Pancreas (tissue), 10 donors: Measurements from ENCODE around the gene NABP1. TPM values are rescaled to one million over a fixed set of nuclear protein-coding genes. Genes with fewer than 3 reads are reported as not detected.

Experiments
- ATAC-seq, 4 donors: fragments of 200-7000 bp; cut with Tn5 transposase; one replicate each; pipeline versions ENCODE4 v1.8.0 to v1.9.1; 2020; ENCODE audit warnings: mild to moderate bottlenecking in 4 of 4, moderate library complexity in 4 of 4
- DNase-seq, 6 donors: peaks; one replicate each; pipeline ENCODE4 v3.0.0-alpha.2; 2020
- FAIRE-seq: peaks from 2 replicates; lab custom pipeline; 2012; peaks lifted over from hg19 to GRCh38; lab: Jason Lieb, UNC
- H3K27ac ChIP-seq, 4 donors: fragments of 200-600 bp; sonication (generic); 1 replicate in 3 of 4; 2 replicates in 1 of 4; pipeline versions ENCODE4 v1.5.0 to v1.8.0; 2020
- H3K27me3 ChIP-seq, 4 donors: fragments of 200-600 bp; one replicate each; pipeline ENCODE4 v1.8.0; 2021
- H3K36me3 ChIP-seq, 3 donors: fragments of 200-600 bp; sonication (generic) in 1 of 3; one replicate each; pipeline versions ENCODE4 v1.5.0 to v1.8.0; 2020 to 2021
- H3K4me1 ChIP-seq, 3 donors: fragments of 200-600 bp; one replicate each; pipeline ENCODE4 v1.8.0; 2021
- H3K4me3 ChIP-seq, 4 donors: fragments of 200-600 bp; sonication (generic) in 2 of 4; one replicate each; pipeline versions ENCODE4 v1.5.0 to v1.8.0; 2020 to 2021
- H3K9me3 ChIP-seq, 4 donors: fragments of 200-600 bp; one replicate each; pipeline ENCODE4 v1.8.0; 2021
- WGBS, 2 donors: extraction: QIAGEN DNeasy Blood & Tissue Kit; methylation state at CpG; one replicate each; pipeline ENCODE4 v1.1.7; 2013; 5-methylcytosine and 5-hydroxymethylcytosine counted together
- intact Hi-C, 3 donors: fragments of 100-400 bp; cut with DNase I; formaldehyde crosslinking; loops; one replicate each; pipeline versions ENCODE4 v1.11.1 to v1.14.2; 2022
- polyA plus RNA-seq, 2 donors: library from polyadenylated mRNA; stranded (reverse); fragments of 200-250 nt; gene quantifications; one replicate each; pipeline ENCODE4 v1.2.3, GENCODE V29; 2013
- total RNA-seq, 6 donors: library from RNA; stranded (reverse); fragmentation: NEBNext Ultra II Directional in 4 of 6; extraction: Animal tissue kit (Norgen Biotek cat#: 25700) in 4 of 6; gene quantifications; one replicate each; pipeline versions ENCODE4 v1.2.1 to v1.2.4, GENCODE V29; 2021 to 2023
- TF ChIP-seq, protein P1 (sequence below), 4 donors: fragments of 200-600 bp; sonication (generic) in 3 of 4; IDR thresholded peaks; one replicate each; pipeline versions ENCODE4 v1.5.0 to v1.8.0; 2021; ENCODE audit warnings: antibody characterized with exemption in 4 of 4
- donor health status: healthy with polysubstance abuse.
- donor health status: DM: no; HTN: no; CAD: no; lungs with moderate emphysema.
- donor health status: DM: no; HTN: no; CAD: no.
- donor health status: control.
- donor health status: control.
- donor health status: Bipolar disorder and iron deficiency.
- donor health status: DM: yes; HTN: yes; CAD: no.
- donor health status: DM: no; HTN: no; CAD: no.
- donor health status: DM: no; HTN: no; CAD: no.
- donor health status: DM: yes; HTN: yes; CAD: no.

NABP1 gene
- total and polyA plus RNA-seq, 8 donors: 2.9 to 12.8 (median 5.0) TPM

DNA sequence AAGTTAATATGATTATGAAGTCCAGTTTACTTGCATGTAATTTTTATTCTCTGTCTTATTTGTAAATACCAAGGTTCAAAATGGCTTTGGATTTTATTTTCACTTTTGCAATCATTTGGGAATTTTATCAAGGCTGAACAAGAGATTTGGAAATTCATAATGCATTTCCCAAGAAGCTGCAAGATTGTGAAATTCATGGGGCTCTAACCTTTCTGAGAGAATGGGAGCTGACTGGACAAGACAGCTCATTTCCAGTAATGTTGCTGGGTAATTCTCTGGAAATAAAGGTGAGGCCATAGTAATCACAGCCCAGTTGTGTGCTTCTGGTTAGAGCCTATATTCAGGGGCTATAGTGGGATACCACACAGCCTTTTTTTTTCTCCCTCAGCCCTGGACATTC is 21.5 kb upstream of the NABP1 start:
- FAIRE-seq (no peak), DNase-seq (no peak), ATAC-seq (peak in 2 of 4 donors; percentile 26 to 64)
- no peaks in the 10 kb centered on the region for H3K9me3 ChIP-seq
- H3K27me3 ChIP-seq: no peaks in the 10 kb centered on the region
- no peaks in the 10 kb centered on the region for H3K4me1 ChIP-seq
- H3K36me3 ChIP-seq: no peaks in the 10 kb centered on the region
- intact Hi-C loops: no loop called here
- H3K4me3 ChIP-seq: no peak overlapping the region
- no peak overlapping the region for H3K27ac ChIP-seq
- TF ChIP-seq, protein P1, sequence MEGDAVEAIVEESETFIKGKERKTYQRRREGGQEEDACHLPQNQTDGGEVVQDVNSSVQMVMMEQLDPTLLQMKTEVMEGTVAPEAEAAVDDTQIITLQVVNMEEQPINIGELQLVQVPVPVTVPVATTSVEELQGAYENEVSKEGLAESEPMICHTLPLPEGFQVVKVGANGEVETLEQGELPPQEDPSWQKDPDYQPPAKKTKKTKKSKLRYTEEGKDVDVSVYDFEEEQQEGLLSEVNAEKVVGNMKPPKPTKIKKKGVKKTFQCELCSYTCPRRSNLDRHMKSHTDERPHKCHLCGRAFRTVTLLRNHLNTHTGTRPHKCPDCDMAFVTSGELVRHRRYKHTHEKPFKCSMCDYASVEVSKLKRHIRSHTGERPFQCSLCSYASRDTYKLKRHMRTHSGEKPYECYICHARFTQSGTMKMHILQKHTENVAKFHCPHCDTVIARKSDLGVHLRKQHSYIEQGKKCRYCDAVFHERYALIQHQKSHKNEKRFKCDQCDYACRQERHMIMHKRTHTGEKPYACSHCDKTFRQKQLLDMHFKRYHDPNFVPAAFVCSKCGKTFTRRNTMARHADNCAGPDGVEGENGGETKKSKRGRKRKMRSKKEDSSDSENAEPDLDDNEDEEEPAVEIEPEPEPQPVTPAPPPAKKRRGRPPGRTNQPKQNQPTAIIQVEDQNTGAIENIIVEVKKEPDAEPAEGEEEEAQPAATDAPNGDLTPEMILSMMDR (IDR thresholded peaks at IDR 0.05): no peak

DNA sequence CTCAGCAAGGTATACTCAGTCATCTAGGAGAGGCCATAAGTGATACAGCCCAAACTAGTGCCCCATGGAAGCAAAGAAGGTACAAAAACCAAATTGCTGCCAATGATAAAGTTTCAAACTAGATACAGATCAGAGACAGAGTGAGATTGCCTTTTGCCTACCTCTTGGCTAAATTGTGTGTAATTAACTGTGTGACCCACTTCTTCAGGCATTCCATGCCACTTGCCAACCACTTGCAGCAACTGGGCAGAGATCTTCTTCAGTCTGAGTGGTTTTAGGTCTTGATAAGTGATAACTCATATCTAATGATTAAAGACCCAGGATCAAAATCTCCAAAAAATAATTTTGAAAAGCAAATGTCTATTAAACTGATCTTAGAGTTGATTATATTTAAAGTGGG is 21.1 kb upstream of the NABP1 start:
- H3K4me3 ChIP-seq: no peak overlapping the region
- H3K27me3 ChIP-seq: no peaks in the 10 kb centered on the region
- intact Hi-C loops: no loop called here
- no peak for FAIRE-seq
- peak in 1 of 4 donors; percentile 14 for ATAC-seq
- H3K36me3 ChIP-seq: no peaks in the 10 kb centered on the region
- no peaks in the 10 kb centered on the region for H3K9me3 ChIP-seq
- no peak overlapping the region for H3K27ac ChIP-seq
- TF ChIP-seq, protein P1 (IDR thresholded peaks at IDR 0.05): no peak
- no peaks in the 10 kb centered on the region for H3K4me1 ChIP-seq
- DNase-seq: no peak

DNA sequence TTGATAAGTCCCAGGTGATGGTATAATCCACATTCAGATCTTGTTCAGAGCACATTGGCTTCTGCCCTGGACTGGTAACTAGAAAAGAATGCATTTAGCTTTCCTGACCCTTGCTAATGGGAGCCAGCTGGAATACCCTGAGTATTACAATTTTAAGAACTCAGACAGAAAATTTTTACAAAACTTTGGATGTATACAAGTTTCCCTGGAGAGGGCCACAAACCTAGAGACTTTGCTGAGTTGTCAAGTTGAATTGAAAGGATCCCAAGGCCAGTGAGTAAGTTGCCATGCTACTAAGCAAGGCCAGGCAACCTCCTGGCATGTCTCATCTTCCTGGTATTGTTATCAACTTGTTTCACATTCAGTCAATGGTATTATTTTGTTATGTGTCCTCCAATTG is 20.0 kb upstream of the NABP1 start:
- intact Hi-C loops: no loop called here
- FAIRE-seq: no peak
- H3K4me3 ChIP-seq: no peak overlapping the region
- no peaks in the 10 kb centered on the region for H3K4me1 ChIP-seq
- no peaks in the 10 kb centered on the region for H3K36me3 ChIP-seq
- TF ChIP-seq, protein P1 (IDR thresholded peaks at IDR 0.05): no peak
- no peak overlapping the region for H3K27ac ChIP-seq
- no peak for DNase-seq
- no peaks in the 10 kb centered on the region for H3K27me3 ChIP-seq
- no peaks in the 10 kb centered on the region for H3K9me3 ChIP-seq
- no peak for ATAC-seq

DNA sequence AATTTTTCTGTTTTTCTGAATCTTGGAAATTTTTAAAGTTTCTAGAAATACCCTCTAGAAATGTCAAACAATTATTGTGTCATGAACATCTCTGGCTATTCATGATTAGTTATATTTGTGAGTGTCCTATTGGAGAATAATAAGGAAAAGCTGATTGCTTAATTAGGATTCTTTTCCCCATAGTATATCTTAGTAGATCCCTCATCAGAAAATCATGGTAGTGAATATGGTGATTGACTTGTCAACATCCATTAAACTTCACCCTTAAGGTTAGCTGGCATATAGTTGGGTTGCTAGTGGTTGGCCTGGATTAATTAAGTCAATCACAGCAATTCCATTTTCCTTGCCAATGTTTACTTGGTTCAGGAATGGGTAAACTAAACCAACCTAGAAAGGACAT is 18.7 kb upstream of the NABP1 start:
- no peaks in the 10 kb centered on the region for H3K27me3 ChIP-seq
- DNase-seq (no peak), ATAC-seq (no peak), FAIRE-seq (no peak)
- no peak overlapping the region for H3K4me3 ChIP-seq
- no peaks in the 10 kb centered on the region for H3K9me3 ChIP-seq
- H3K27ac ChIP-seq: no peak overlapping the region
- H3K4me1 ChIP-seq: no peaks in the 10 kb centered on the region
- H3K36me3 ChIP-seq: no peaks in the 10 kb centered on the region
- intact Hi-C loops: no loop called here
- TF ChIP-seq, protein P1 (IDR thresholded peaks at IDR 0.05): no peak

DNA sequence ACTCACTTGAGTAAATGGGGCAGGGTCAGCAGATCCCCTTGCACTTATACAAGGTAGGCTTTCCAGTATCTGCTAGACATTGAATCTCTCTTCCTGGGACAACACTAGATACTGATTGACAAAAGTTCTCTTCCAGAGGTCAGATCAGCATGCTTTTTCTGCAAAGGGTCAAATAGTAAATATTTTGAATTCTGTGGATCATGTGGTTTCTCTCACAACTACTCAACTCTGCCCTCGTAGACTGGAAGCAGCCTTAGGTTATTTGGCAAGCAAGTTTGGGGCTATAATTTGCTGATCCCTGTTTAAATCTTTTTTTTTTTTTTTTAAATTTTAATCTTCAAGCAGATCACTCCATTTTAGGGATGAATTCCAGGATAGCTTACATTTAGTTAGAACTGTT is 17.4 kb upstream of the NABP1 start:
- no peaks in the 10 kb centered on the region for H3K4me1 ChIP-seq
- FAIRE-seq (no peak), DNase-seq (no peak), ATAC-seq (no peak)
- H3K9me3 ChIP-seq: no peaks in the 10 kb centered on the region
- no peak overlapping the region for H3K27ac ChIP-seq
- no peaks in the 10 kb centered on the region for H3K36me3 ChIP-seq
- 0 to 80% methylated on average over 1 of the region's 1 CpG for WGBS, 2 donors
- H3K27me3 ChIP-seq: no peaks in the 10 kb centered on the region
- TF ChIP-seq, protein P1 (IDR thresholded peaks at IDR 0.05): no peak
- intact Hi-C loops: no loop called here
- no peak overlapping the region for H3K4me3 ChIP-seq
